ENCODE results near the gene RAD51B.

- no peak for TF ChIP-seq POLR2A (IDR thresholded peaks at IDR 0.05; ENCODE audit: low read depth, low read length)
- TF ChIP-seq SPI1 (IDR thresholded peaks at IDR 0.05; ENCODE audit: low read depth, low read length), result no peak
- no peak for TF ChIP-seq POLR2AphosphoS5 (IDR thresholded peaks at IDR 0.05; ENCODE audit: low read depth, low read length)
- no peak for TF ChIP-seq TAF1 (IDR thresholded peaks at IDR 0.05; ENCODE audit: low read depth, low read length)
Observed at GRCh38 chr14:68704736-68705720, 885.4 kb downstream of the RAD51B start.

Data from GM12891 (cell line).